EH (cell line): ENCODE data around the gene JAK1.
A peak's percentile ranks its signal among the peaks of the same experiment; 100 is the strongest.
"Not testable (repeated sequence)": the region's sequence is repeated elsewhere in the genome, so short reads cannot be mapped to it uniquely, and the experiment has no call there.

Experiments
- DNase-seq: peaks from one replicate; pipeline ENCODE4 v3.0.0-alpha.2; 2015; ENCODE audit warnings: low read depth

JAK1 gene

GRCh38 chr1:64838486-64838885 lies 127.9 kb downstream of the JAK1 start:
- no peak for DNase-seq

GRCh38 chr1:64836802-64837201 lies 129.5 kb downstream of the JAK1 start:
- DNase-seq, result no peak

GRCh38 chr1:64834734-64835133 lies 131.6 kb downstream of the JAK1 start:
- peak; percentile 49 for DNase-seq

- no peak for DNase-seq
Measured at GRCh38 chr1:64830030-64830651, 136.2 kb downstream of the JAK1 start.

- DNase-seq, result peak; percentile 16
Measured at GRCh38 chr1:64829411-64830029, 136.8 kb downstream of the JAK1 start.

GRCh38 chr1:64828829-64829228 lies 137.5 kb downstream of the JAK1 start:
- DNase-seq, result no peak

- DNase-seq, result no peak
Measured at GRCh38 chr1:64826991-64827390, 139.4 kb downstream of the JAK1 start.

GRCh38 chr1:64823691-64824476 lies 142.5 kb downstream of the JAK1 start:
- DNase-seq, result peak; percentile 73

GRCh38 chr1:64822621-64823020 lies 143.7 kb downstream of the JAK1 start:
- DNase-seq, result peak; percentile 36

- DNase-seq, result not testable (repeated sequence)
Measured at GRCh38 chr1:64820572-64820971, 145.8 kb downstream of the JAK1 start.

- DNase-seq, result not testable (repeated sequence)
Measured at GRCh38 chr1:64817364-64817763, 149.0 kb downstream of the JAK1 start.

- no peak for DNase-seq
Measured at GRCh38 chr1:64814427-64814826, 151.9 kb downstream of the JAK1 start.

GRCh38 chr1:64811131-64811530 lies 155.2 kb downstream of the JAK1 start:
- no peak for DNase-seq

- DNase-seq, result no peak
Measured at GRCh38 chr1:64810001-64810400, 156.3 kb downstream of the JAK1 start.

- DNase-seq, result no peak
Measured at GRCh38 chr1:64809309-64809708, 157.0 kb downstream of the JAK1 start.

- DNase-seq, result no peak
Measured at GRCh38 chr1:64801851-64802523, 164.4 kb downstream of the JAK1 start.

- no peak for DNase-seq
Measured at GRCh38 chr1:64798872-64799271, 167.5 kb downstream of the JAK1 start.

- DNase-seq, result no peak
Measured at GRCh38 chr1:64790832-64791487, 175.4 kb downstream of the JAK1 start.
